Endothelial cell of umbilical vein (primary cell): Measurements from ENCODE around the gene ZNF764. TPM values are rescaled to one million over a fixed set of nuclear protein-coding genes. Genes with fewer than 3 reads are reported as not detected.

Experiments used
- BruUV-seq: library from RNA; stranded (reverse); fragments of 400-500 nt; replicated peaks from 2 replicates; lab custom pipeline; 2021; lab: Mats Ljungman, UMichigan
- CTCF ChIA-PET: fragments of 300-600, 350-600 bp; sonication (Branson Sonifier 250); formaldehyde crosslinking; loops from one replicate; lab custom pipeline; 2021; ENCODE audit warnings: antibody characterized with exemption, inconsistent platforms; lab: Charles Lee
- POLR2A ChIA-PET: fragments of 300-600, 350-600 bp; sonication (Branson Sonifier 250); formaldehyde crosslinking; loops from one replicate; lab custom pipeline; 2021; ENCODE audit warnings: antibody characterized with exemption, inconsistent platforms; lab: Charles Lee
- DNase-seq: peaks from one replicate; pipeline ENCODE4 v3.0.0-alpha.2; 2011; ENCODE audit warnings: low read depth, low spot score
- FAIRE-seq: peaks from 2 replicates; lab custom pipeline; 2011; peaks lifted over from hg19 to GRCh38; lab: Jason Lieb, UNC
- H2AFZ ChIP-seq: 2 replicates; pipeline ENCODE4 v1.6.0; 2012; ENCODE audit warnings: low read depth, low read length, control low read depth, inconsistent platforms
- H3K27ac ChIP-seq: 2 replicates; pipeline ENCODE4 v1.5.1; 2011; ENCODE audit warnings: low read depth, mild to moderate bottlenecking, control low read depth, low read length, moderate library complexity; ENCODE audit not compliant: insufficient read depth
- H3K27me3 ChIP-seq, 2 experiments: 2 replicates each; pipeline versions ENCODE4 v1.6.0 to v1.6.1; 2011; ENCODE audit warnings: low read length in 2 of 2, mixed read lengths in 1 of 2; ENCODE audit not compliant: control insufficient read depth in 2 of 2, insufficient read depth in 2 of 2
- H3K36me3 ChIP-seq, 2 experiments: 2 replicates in 1 of 2; 3 replicates in 1 of 2; pipeline ENCODE4 v1.5.1; 2011; ENCODE audit warnings: low read length in 2 of 2, mild to moderate bottlenecking in 1 of 2, moderate library complexity in 1 of 2; ENCODE audit not compliant: control insufficient read depth in 2 of 2, insufficient read depth in 2 of 2; ENCODE audit errors: extremely low read depth in 1 of 2
- H3K4me1 ChIP-seq: 3 replicates; pipeline ENCODE4 v1.5.1; 2011; ENCODE audit warnings: mild to moderate bottlenecking, low read length; ENCODE audit not compliant: control insufficient read depth, insufficient read depth; ENCODE audit errors: extremely low read depth
- H3K4me2 ChIP-seq: 2 replicates; pipeline ENCODE4 v1.6.1; 2011; ENCODE audit warnings: low read length, control low read depth, mixed read lengths; ENCODE audit not compliant: insufficient read depth
- H3K4me3 ChIP-seq, 3 experiments: fragments of 200-600 bp in 1 of 3; sonication (generic), shearing (Covaris generic) in 1 of 3; replicated peaks in 1 of 3; 2 replicates each; pipeline ENCODE4 v1.5.1; 2011 to 2016; ENCODE audit warnings: control low read depth in 3 of 3, low read length in 3 of 3, mild to moderate bottlenecking in 2 of 3, inconsistent platforms in 1 of 3, low read depth in 1 of 3, moderate library complexity in 1 of 3; ENCODE audit not compliant: insufficient read depth in 1 of 3
- H3K79me2 ChIP-seq: 2 replicates; pipeline ENCODE4 v1.6.0; 2012; ENCODE audit warnings: low read length, inconsistent platforms; ENCODE audit not compliant: control insufficient read depth, insufficient read depth
- H3K9ac ChIP-seq: replicated peaks from 2 replicates; pipeline ENCODE3; 2011; ENCODE audit warnings: low read length, control low read depth; ENCODE audit not compliant: insufficient read depth; ENCODE audit errors: extremely low read depth
- H3K9me1 ChIP-seq: replicated peaks from 3 replicates; pipeline ENCODE4 v1.6.0; 2011; ENCODE audit warnings: mild to moderate bottlenecking, low read length; ENCODE audit not compliant: control insufficient read depth, insufficient read depth; ENCODE audit errors: extremely low read depth
- H3K9me3 ChIP-seq: replicated peaks from 2 replicates; pipeline ENCODE4 v1.5.1; 2012; ENCODE audit warnings: low read length, inconsistent platforms; ENCODE audit not compliant: control insufficient read depth, insufficient read depth
- H4K20me1 ChIP-seq: replicated peaks from 2 replicates; pipeline ENCODE3; 2011; ENCODE audit warnings: mild to moderate bottlenecking, low read length; ENCODE audit not compliant: control insufficient read depth, insufficient read depth; ENCODE audit errors: extremely low read depth
- EZH2 ChIP-seq: IDR thresholded peaks from 2 replicates; pipeline ENCODE4 v1.6.1; 2012; ENCODE audit warnings: borderline replicate concordance, low read depth, mild to moderate bottlenecking, moderate library complexity, low read length, inconsistent platforms; ENCODE audit not compliant: severe bottlenecking
- FOS ChIP-seq: IDR thresholded peaks from 2 replicates; pipeline ENCODE4 v1.6.1; 2011; ENCODE audit warnings: mild to moderate bottlenecking, low read length, moderate library complexity, borderline replicate concordance; ENCODE audit not compliant: insufficient read depth
- GATA2 ChIP-seq: IDR thresholded peaks from 2 replicates; pipeline ENCODE4 v1.7.0; 2011; ENCODE audit warnings: low read depth, mild to moderate bottlenecking, moderate library complexity, mixed read lengths, low read length; ENCODE audit not compliant: insufficient read length, insufficient read depth
- JUN ChIP-seq: IDR thresholded peaks from 2 replicates; pipeline ENCODE4 v1.6.1; 2011; ENCODE audit warnings: borderline replicate concordance, low read depth; ENCODE audit not compliant: insufficient read length, insufficient read depth
- MAX ChIP-seq: IDR thresholded peaks from 2 replicates; pipeline ENCODE4 v1.6.1; 2011; ENCODE audit not compliant: insufficient read depth, insufficient read length
- MYC ChIP-seq: IDR thresholded peaks from one replicate; pipeline ENCODE4 v1.6.1; 2011; ENCODE audit warnings: mild to moderate bottlenecking, low read depth, low read length
- POLR2A ChIP-seq: IDR thresholded peaks from 2 replicates; pipeline ENCODE4 v1.6.1; 2012; ENCODE audit warnings: low read depth, mild to moderate bottlenecking, control low read depth, low read length
- POLR2AphosphoS5 ChIP-seq: IDR thresholded peaks from 2 replicates; pipeline ENCODE4 v1.6.1; 2012; ENCODE audit warnings: low read depth, mild to moderate bottlenecking, control low read depth, low read length, moderate library complexity; ENCODE audit not compliant: insufficient read depth
- dilution Hi-C: fragments of 300-500 bp; cut with MboI; formaldehyde crosslinking; loops from one replicate; pipeline ENCODE4 v1.15.0; 2019; ENCODE audit warnings: low sequenced_read_pairs; ENCODE audit not compliant: extremely low pct_ligation_motif_present
- intact Hi-C: fragments of 100-400 bp; cut with micrococcal nuclease; formaldehyde crosslinking; loops from one replicate; pipeline ENCODE4 v1.10.0; 2022
- polyA plus RNA-seq, 4 experiments: library from polyadenylated mRNA; depleted of rRNA in 3 of 4; stranded (reverse) in 3 of 4; unstranded in 1 of 4; fragments of >200 nt; gene quantifications; 2 replicates each; pipeline versions ENCODE4 v1.2.1 to v1.2.3, GENCODE V29; 2011 to 2012; ENCODE audit warnings: missing spikeins in 1 of 4
- total RNA-seq: library from RNA; stranded (reverse); gene quantifications from 2 replicates; pipeline ENCODE4 v1.2.3, GENCODE V29; 2021
- TF ChIP-seq, protein P1 (sequence below), 2 donors: IDR thresholded peaks; 1 replicate in 1 of 2; 2 replicates in 1 of 2; pipeline ENCODE4 v1.5.1; 2011; ENCODE audit warnings: low read length in 2 of 2, mild to moderate bottlenecking in 2 of 2, moderate library complexity in 2 of 2, control low read depth in 1 of 2, inconsistent platforms in 1 of 2, low read depth in 1 of 2; ENCODE audit not compliant: insufficient read depth in 1 of 2; ENCODE audit errors: extremely low read depth in 1 of 2

Gene ZNF764
- total and polyA plus RNA-seq, 2 donors (not counting 3 experiments of a cell fraction or from before 2014, with no cell fraction given) = 5.0 to 12.1 TPM

DNA sequence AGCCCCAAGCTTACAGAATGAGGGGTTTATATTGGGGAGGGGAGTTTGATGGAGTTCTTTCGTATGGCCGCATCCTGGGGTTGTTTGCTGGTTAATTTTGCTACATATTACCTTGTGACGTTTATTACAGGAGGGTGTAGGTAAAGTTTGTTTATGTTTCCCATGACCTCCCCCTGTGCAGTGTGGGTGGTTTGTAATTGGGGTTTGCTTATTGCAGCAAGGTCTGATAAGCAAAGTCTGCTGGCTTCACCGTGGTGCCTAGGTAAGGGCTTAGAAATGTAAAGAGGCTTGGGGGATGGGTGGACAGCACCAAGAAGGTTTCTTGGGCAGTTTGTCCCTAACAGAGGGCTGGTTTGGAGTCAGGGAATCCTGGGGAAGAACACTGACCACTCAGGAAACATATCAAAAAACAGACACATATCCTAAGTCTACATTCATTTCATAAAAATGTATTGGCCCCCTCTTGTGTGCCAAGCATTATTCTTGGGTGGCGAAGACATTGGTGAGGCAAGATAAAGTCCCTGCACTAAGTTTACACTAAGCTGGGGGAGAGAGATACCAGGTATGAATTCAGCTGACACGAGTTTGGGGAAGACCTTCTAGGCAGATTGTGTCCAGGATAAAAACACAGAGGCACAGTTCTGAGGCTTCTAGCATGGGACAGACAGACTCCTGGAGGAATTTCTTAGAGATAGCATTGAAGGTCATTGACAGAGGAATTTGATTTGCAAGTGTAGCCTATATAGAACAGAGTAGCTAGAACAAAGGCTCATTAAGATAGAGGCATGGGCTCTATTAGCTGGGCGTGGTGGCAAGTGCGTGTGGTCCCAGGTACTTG, 9.5 kb downstream of the ZNF764 start:
- Histone ChIP-seq H3K27me3 (no peaks in the 10 kb centered on the region), H3K79me2 (no peaks in the 10 kb centered on the region), H3K4me1 (no peaks in the 10 kb centered on the region), H3K36me3 (no peaks in the 10 kb centered on the region), H3K9ac (no peak overlapping the region), H3K27ac (no peak overlapping the region), H3K4me3 (no peak overlapping the region), H4K20me1 (no peaks in the 10 kb centered on the region), H3K9me3 (no peaks in the 10 kb centered on the region), H3K9me1 (no peaks in the 10 kb centered on the region), H3K4me2 (no peak overlapping the region), H2AFZ (no peak overlapping the region)
- dilution Hi-C loops = no loop called here
- no peak for FAIRE-seq
- TF ChIP-seq MYC = no peak
- no TSS peak for BruUV-seq
- no peak for DNase-seq
- CTCF ChIA-PET = no interaction called here
- intact Hi-C loops = no loop called here
- POLR2A ChIA-PET = no interaction called here

DNA sequence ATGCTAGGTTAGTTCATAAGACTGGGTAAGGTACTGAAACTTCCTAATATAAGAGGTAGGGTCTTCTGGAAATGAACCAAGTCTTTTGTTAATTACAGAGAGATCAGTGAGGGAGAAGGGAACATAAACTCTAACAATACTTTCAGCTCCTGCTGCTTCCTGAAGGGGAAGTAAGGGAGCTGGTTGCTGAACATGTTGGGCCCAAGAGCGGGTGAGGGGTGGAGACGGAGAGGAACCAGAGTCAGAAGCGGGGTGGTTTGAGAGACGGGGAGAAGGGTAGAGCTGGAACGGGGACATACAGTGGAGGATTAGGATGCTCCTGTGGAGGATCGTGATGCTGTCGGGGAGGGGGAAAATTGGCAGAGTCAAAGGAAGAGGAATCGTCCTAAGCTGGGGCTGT, 12.1 kb downstream of the ZNF764 start:
- Histone ChIP-seq H3K36me3 (no peaks in the 10 kb centered on the region), H3K9ac (no peak overlapping the region), H3K79me2 (no peaks in the 10 kb centered on the region), H3K4me1 (peaks cover 11% of the 10 kb centered on the region), H4K20me1 (no peaks in the 10 kb centered on the region), H3K9me3 (no peaks in the 10 kb centered on the region), H3K4me3 (no peak overlapping the region), H2AFZ (no peak overlapping the region), H3K27ac (no peak overlapping the region), H3K27me3 (no peaks in the 10 kb centered on the region), H3K9me1 (no peaks in the 10 kb centered on the region), H3K4me2 (no peak overlapping the region)
- CTCF ChIA-PET = interaction anchor here (0.6 to 1.4 kb wide), 2 partner anchors 12 to 109 kb away, joined by 3 to 6 read pairs; partner anchors contain the start of gene ZNF764
- no TSS peak for BruUV-seq
- no peak for DNase-seq
- intact Hi-C loops (no loop called here), dilution Hi-C loops (no loop called here)
- POLR2A ChIA-PET = interaction anchor here (0.8 kb wide), 1 partner anchor 64 kb away, joined by 3 read pairs; the partner anchor contains the start of gene ZNF689
- no peak for FAIRE-seq
- TF ChIP-seq, protein P1, sequence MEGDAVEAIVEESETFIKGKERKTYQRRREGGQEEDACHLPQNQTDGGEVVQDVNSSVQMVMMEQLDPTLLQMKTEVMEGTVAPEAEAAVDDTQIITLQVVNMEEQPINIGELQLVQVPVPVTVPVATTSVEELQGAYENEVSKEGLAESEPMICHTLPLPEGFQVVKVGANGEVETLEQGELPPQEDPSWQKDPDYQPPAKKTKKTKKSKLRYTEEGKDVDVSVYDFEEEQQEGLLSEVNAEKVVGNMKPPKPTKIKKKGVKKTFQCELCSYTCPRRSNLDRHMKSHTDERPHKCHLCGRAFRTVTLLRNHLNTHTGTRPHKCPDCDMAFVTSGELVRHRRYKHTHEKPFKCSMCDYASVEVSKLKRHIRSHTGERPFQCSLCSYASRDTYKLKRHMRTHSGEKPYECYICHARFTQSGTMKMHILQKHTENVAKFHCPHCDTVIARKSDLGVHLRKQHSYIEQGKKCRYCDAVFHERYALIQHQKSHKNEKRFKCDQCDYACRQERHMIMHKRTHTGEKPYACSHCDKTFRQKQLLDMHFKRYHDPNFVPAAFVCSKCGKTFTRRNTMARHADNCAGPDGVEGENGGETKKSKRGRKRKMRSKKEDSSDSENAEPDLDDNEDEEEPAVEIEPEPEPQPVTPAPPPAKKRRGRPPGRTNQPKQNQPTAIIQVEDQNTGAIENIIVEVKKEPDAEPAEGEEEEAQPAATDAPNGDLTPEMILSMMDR (IDR thresholded peaks at IDR 0.05; ENCODE audit: extremely low read depth in 1 of 2, insufficient read depth in 1 of 2, low read depth in 1 of 2, low read length in 2 of 2) = no peak
- TF ChIP-seq POLR2A = no peak
- no peak for TF ChIP-seq MYC
- TF ChIP-seq FOS = no peak
- TF ChIP-seq POLR2AphosphoS5 = no peak
- no peak for TF ChIP-seq MAX
- no peak for TF ChIP-seq JUN
- no peak for TF ChIP-seq GATA2
- no peak for TF ChIP-seq EZH2
